Measurements from ENCODE around the gene PRKAR1B. TPM values are rescaled to one million over a fixed set of nuclear protein-coding genes. Genes with fewer than 3 reads are reported as not detected.

Gene PRKAR1B
- total RNA-seq, 1 donor from 2014 or later = 21.7 TPM

- Mint-ChIP-seq H3K27me3 (ENCODE audit: unreplicated experiment) (peaks cover 5% of the 10 kb centered on the region), H3K36me3 (ENCODE audit: low read depth, unreplicated experiment) (peaks cover 14% of the 10 kb centered on the region), H3K4me3 (ENCODE audit: unreplicated experiment) (no peak overlapping the region), H3K4me1 (ENCODE audit: unreplicated experiment) (no peaks in the 10 kb centered on the region), H3K9me3 (ENCODE audit: unreplicated experiment) (no peaks in the 10 kb centered on the region), H3K27ac (ENCODE audit: unreplicated experiment) (no peak overlapping the region)
- no peak for TF ChIP-seq CTCF (IDR thresholded peaks at IDR 0.05; ENCODE audit: unreplicated experiment)
- no peak for DNase-seq (ENCODE audit: low spot score)
Observed at GRCh38 chr7:770741-771166, 43.7 kb upstream of the PRKAR1B start.

GRCh38 chr7:770336-770735 lies 43.3 kb upstream of the PRKAR1B start:
- H3K4me1 Mint-ChIP-seq (ENCODE audit: unreplicated experiment) = no peaks in the 10 kb centered on the region
- no peaks in the 10 kb centered on the region for H3K9me3 Mint-ChIP-seq (ENCODE audit: unreplicated experiment)
- no peak for DNase-seq (ENCODE audit: low spot score)
- TF ChIP-seq CTCF (IDR thresholded peaks at IDR 0.05; ENCODE audit: unreplicated experiment) = no peak
- H3K36me3 Mint-ChIP-seq (ENCODE audit: low read depth, unreplicated experiment) = peaks cover 10% of the 10 kb centered on the region
- peaks cover 5% of the 10 kb centered on the region for H3K27me3 Mint-ChIP-seq (ENCODE audit: unreplicated experiment)
- no peak overlapping the region for H3K4me3 Mint-ChIP-seq (ENCODE audit: unreplicated experiment)
- no peak overlapping the region for H3K27ac Mint-ChIP-seq (ENCODE audit: unreplicated experiment)

- Mint-ChIP-seq H3K4me3 (ENCODE audit: unreplicated experiment) (no peak overlapping the region), H3K9me3 (ENCODE audit: unreplicated experiment) (no peaks in the 10 kb centered on the region), H3K36me3 (ENCODE audit: low read depth, unreplicated experiment) (peaks cover 14% of the 10 kb centered on the region), H3K27me3 (ENCODE audit: unreplicated experiment) (peaks cover 6% of the 10 kb centered on the region), H3K27ac (ENCODE audit: unreplicated experiment) (no peak overlapping the region), H3K4me1 (ENCODE audit: unreplicated experiment) (no peaks in the 10 kb centered on the region)
- DNase-seq (ENCODE audit: low spot score) = no peak
- TF ChIP-seq CTCF (IDR thresholded peaks at IDR 0.05; ENCODE audit: unreplicated experiment) = no peak
Observed at GRCh38 chr7:768881-769504, 41.9 kb upstream of the PRKAR1B start.

- Mint-ChIP-seq H3K27me3 (ENCODE audit: unreplicated experiment) (peaks cover 6% of the 10 kb centered on the region), H3K36me3 (ENCODE audit: low read depth, unreplicated experiment) (peaks cover 16% of the 10 kb centered on the region), H3K9me3 (ENCODE audit: unreplicated experiment) (no peaks in the 10 kb centered on the region), H3K4me1 (ENCODE audit: unreplicated experiment) (no peaks in the 10 kb centered on the region), H3K27ac (ENCODE audit: unreplicated experiment) (no peak overlapping the region), H3K4me3 (ENCODE audit: unreplicated experiment) (no peak overlapping the region)
- no peak for TF ChIP-seq CTCF (IDR thresholded peaks at IDR 0.05; ENCODE audit: unreplicated experiment)
- no peak for DNase-seq (ENCODE audit: low spot score)
Observed at GRCh38 chr7:767941-768731, 41.1 kb upstream of the PRKAR1B start.

- peaks cover 6% of the 10 kb centered on the region for H3K27me3 Mint-ChIP-seq (ENCODE audit: unreplicated experiment)
- H3K4me3 Mint-ChIP-seq (ENCODE audit: unreplicated experiment) = peak overlapping the region; percentile 88
- H3K9me3 Mint-ChIP-seq (ENCODE audit: unreplicated experiment) = no peaks in the 10 kb centered on the region
- peak overlapping the region; percentile 71 for H3K27ac Mint-ChIP-seq (ENCODE audit: unreplicated experiment)
- no peaks in the 10 kb centered on the region for H3K4me1 Mint-ChIP-seq (ENCODE audit: unreplicated experiment)
- H3K36me3 Mint-ChIP-seq (ENCODE audit: low read depth, unreplicated experiment) = peaks cover 16% of the 10 kb centered on the region
- TF ChIP-seq CTCF (IDR thresholded peaks at IDR 0.05; ENCODE audit: unreplicated experiment) = no peak
- no peak for DNase-seq (ENCODE audit: low spot score)
Observed at GRCh38 chr7:767580-767940, 40.5 kb upstream of the PRKAR1B start.

Data from endothelial cell (in vitro differentiated cells).